Measurements from ENCODE around the gene ZDHHC8. TPM values are rescaled to one million over a fixed set of nuclear protein-coding genes. Genes with fewer than 3 reads are reported as not detected.

Gene ZDHHC8
- total RNA-seq, 1 experiment from 2014 or later, result 89.3 TPM

DNA sequence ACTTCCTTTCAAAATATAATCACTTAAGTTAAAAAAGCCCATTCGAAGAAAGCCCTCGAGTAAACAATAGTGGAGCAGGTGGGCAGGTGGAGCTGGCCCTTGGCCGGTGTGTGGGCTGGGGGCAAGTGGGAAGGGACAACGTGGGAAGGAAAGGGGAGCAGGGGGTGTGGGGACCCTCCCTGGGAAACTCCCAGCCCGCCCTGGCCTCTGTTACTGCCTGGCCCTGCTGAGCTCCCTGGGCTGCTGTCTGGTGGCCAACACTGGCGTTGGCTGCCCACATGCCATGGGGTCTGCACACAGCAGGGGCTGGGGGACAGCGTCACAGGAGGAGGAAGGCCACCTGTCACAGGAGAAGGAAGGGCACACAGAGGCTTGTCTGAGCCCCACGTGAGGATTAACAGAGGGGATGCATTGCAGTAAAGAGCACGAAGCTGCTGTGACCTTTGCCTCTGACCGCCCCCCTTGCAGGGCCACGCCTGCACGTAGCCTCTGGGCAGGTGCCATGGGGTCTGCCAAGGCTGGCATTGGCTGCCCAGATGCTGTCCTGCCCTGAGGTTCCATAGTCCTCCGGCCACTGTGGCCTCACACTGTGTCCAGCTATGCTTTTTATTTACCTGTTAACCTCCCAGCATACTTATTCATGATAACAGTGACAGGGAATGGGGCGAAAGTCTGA, 55.4 kb downstream of the ZDHHC8 start:
- no peak overlapping the region for H3K4me2 ChIP-seq (ENCODE audit: low read length)
- ChIA-PET POLR2A (no interaction called here), RAD21 (ENCODE audit: low non-redundant PET in 1 of 2, low total read pairs in 2 of 2, uncharacterized antibody in 2 of 2, unreplicated experiment in 2 of 2) (no interaction called here), CTCF (interaction anchor here (1.1 kb wide), 1 partner anchor 24 kb away, joined by 4 read pairs; no protein-coding TSS in a partner anchor)
- no peak overlapping the region for H3K4me3 ChIP-seq (replicated peaks in 1 of 2; ENCODE audit: low read depth in 1 of 2, low read length in 2 of 2)
- BruUV-seq (replicated peaks), result no TSS peak
- intact Hi-C loops (cut with micrococcal nuclease), result no loop called here
- no peaks in the 10 kb centered on the region for H4K20me1 ChIP-seq (ENCODE audit: insufficient read depth)
- H3K79me2 ChIP-seq (ENCODE audit: insufficient read depth, low read length), result no peaks in the 10 kb centered on the region
- H3K36me3 ChIP-seq (ENCODE audit: control insufficient read depth in 1 of 2, insufficient read depth in 2 of 2, low read length in 2 of 2), result no peaks in the 10 kb centered on the region
- TF ChIP-seq TCF7L2 (IDR thresholded peaks at IDR 0.05; ENCODE audit: borderline replicate concordance, extremely low read depth, insufficient read depth, insufficient read length) (no peak), EZH2phosphoT487 (IDR thresholded peaks at IDR 0.05; ENCODE audit: borderline replicate concordance) (no peak), CEBPB (IDR thresholded peaks at IDR 0.05; ENCODE audit: low read depth) (no peak)
- no peaks in the 10 kb centered on the region for H3K9me3 ChIP-seq (ENCODE audit: control insufficient read depth in 1 of 2, insufficient read depth in 1 of 2, low read depth in 1 of 2, low read length in 2 of 2)
- ATAC-seq (no peak), DNase-seq (ENCODE audit: low read depth, low spot score) (no peak)
- H3K9ac ChIP-seq (ENCODE audit: low read length), result no peak overlapping the region
- H3K4me1 ChIP-seq (ENCODE audit: control insufficient read depth in 1 of 2, insufficient read depth in 2 of 2, low read length in 2 of 2), result no peaks in the 10 kb centered on the region
- H3K27me3 ChIP-seq (ENCODE audit: insufficient read depth, low read length), result no peaks in the 10 kb centered on the region
- no peak overlapping the region for H2AFZ ChIP-seq (ENCODE audit: low read depth, low read length, poor library complexity, severe bottlenecking)
- H3K9me2 ChIP-seq (ENCODE audit: insufficient read depth), result no peaks in the 10 kb centered on the region
- H3K27ac ChIP-seq (ENCODE audit: low read depth, low read length), result no peak overlapping the region

GRCh38 chr22:20187777-20188566, 56.4 kb downstream of the ZDHHC8 start:
- H3K79me2 ChIP-seq (ENCODE audit: insufficient read depth, low read length), result no peaks in the 10 kb centered on the region
- ATAC-seq, result no peak
- ChIA-PET RAD21 (ENCODE audit: low non-redundant PET in 1 of 2, low total read pairs in 2 of 2, uncharacterized antibody in 2 of 2, unreplicated experiment in 2 of 2) (no interaction called here), POLR2A (no interaction called here), CTCF (no interaction called here)
- H3K36me3 ChIP-seq (ENCODE audit: control insufficient read depth in 1 of 2, insufficient read depth in 2 of 2, low read length in 2 of 2), result no peaks in the 10 kb centered on the region
- H3K27ac ChIP-seq (ENCODE audit: low read depth, low read length), result no peak overlapping the region
- TF ChIP-seq TCF7L2 (IDR thresholded peaks at IDR 0.05; ENCODE audit: borderline replicate concordance, extremely low read depth, insufficient read depth, insufficient read length) (no peak), POLR2AphosphoS5 (IDR thresholded peaks at IDR 0.05; ENCODE audit: low read depth, low read length) (no peak), EZH2phosphoT487 (IDR thresholded peaks at IDR 0.05; ENCODE audit: borderline replicate concordance) (no peak)
- TF ChIP-seq, protein P1, sequence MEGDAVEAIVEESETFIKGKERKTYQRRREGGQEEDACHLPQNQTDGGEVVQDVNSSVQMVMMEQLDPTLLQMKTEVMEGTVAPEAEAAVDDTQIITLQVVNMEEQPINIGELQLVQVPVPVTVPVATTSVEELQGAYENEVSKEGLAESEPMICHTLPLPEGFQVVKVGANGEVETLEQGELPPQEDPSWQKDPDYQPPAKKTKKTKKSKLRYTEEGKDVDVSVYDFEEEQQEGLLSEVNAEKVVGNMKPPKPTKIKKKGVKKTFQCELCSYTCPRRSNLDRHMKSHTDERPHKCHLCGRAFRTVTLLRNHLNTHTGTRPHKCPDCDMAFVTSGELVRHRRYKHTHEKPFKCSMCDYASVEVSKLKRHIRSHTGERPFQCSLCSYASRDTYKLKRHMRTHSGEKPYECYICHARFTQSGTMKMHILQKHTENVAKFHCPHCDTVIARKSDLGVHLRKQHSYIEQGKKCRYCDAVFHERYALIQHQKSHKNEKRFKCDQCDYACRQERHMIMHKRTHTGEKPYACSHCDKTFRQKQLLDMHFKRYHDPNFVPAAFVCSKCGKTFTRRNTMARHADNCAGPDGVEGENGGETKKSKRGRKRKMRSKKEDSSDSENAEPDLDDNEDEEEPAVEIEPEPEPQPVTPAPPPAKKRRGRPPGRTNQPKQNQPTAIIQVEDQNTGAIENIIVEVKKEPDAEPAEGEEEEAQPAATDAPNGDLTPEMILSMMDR (IDR thresholded peaks at IDR 0.05 in 2 of 3, conservative IDR thresholded peaks at IDR 0.05 in 1 of 3; ENCODE audit: borderline replicate concordance in 1 of 3, insufficient read depth in 1 of 3, low read depth in 2 of 3, low read length in 2 of 3), result no peak
- H3K4me1 ChIP-seq (ENCODE audit: control insufficient read depth in 1 of 2, insufficient read depth in 2 of 2, low read length in 2 of 2), result no peaks in the 10 kb centered on the region
- H3K27me3 ChIP-seq (ENCODE audit: insufficient read depth, low read length), result no peaks in the 10 kb centered on the region
- no peaks in the 10 kb centered on the region for H3K9me2 ChIP-seq (ENCODE audit: insufficient read depth)
- no peak for DNase-seq (ENCODE audit: low read depth, low spot score)
- intact Hi-C loops (cut with micrococcal nuclease), result no loop called here
- H4K20me1 ChIP-seq (ENCODE audit: insufficient read depth), result no peaks in the 10 kb centered on the region
- no peak overlapping the region for H2AFZ ChIP-seq (ENCODE audit: low read depth, low read length, poor library complexity, severe bottlenecking)
- no TSS peak for BruUV-seq (replicated peaks)
- H3K4me3 ChIP-seq (replicated peaks in 1 of 2; ENCODE audit: low read depth in 1 of 2, low read length in 2 of 2), result no peak overlapping the region
- no peaks in the 10 kb centered on the region for H3K9me3 ChIP-seq (ENCODE audit: control insufficient read depth in 1 of 2, insufficient read depth in 1 of 2, low read depth in 1 of 2, low read length in 2 of 2)
- no peak overlapping the region for H3K4me2 ChIP-seq (ENCODE audit: low read length)
- H3K9ac ChIP-seq (ENCODE audit: low read length), result no peak overlapping the region

All from HCT116 (cell line).